HG03342 (cell line): Measurements from ENCODE around the gene ZC3H10.
"Not testable (repeated sequence)": the region's sequence is repeated elsewhere in the genome, so short reads cannot be mapped to it uniquely, and the experiment has no call there.

Source experiments
- ATAC-seq: cut with Tn5 transposase; IDR thresholded peaks from one replicate; pipeline ENCODE4 v1.9.1; 2021; ENCODE audit warnings: mild to moderate bottlenecking, moderate library complexity; ENCODE audit not compliant: unreplicated experiment

Gene ZC3H10

DNA sequence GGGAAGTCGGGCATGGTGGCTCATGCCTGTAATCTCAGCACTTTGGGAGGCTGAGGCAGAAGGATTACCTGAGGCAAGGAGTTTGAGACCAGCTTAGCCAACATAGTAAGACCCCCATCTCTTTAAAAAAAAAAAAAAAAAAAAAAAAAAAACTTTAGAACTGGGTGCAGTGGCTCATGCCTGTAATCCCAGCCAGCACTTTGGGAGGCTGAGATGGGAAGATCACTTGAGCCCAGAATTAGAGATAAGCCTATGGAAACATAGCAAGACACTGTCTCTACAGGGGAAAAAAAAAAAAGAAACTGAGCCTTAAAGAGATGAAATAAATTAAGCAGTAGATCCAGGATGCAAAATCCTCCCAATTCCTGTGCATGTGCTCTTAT, 15.4 kb upstream of the ZC3H10 start:
- ATAC-seq: no peak

DNA sequence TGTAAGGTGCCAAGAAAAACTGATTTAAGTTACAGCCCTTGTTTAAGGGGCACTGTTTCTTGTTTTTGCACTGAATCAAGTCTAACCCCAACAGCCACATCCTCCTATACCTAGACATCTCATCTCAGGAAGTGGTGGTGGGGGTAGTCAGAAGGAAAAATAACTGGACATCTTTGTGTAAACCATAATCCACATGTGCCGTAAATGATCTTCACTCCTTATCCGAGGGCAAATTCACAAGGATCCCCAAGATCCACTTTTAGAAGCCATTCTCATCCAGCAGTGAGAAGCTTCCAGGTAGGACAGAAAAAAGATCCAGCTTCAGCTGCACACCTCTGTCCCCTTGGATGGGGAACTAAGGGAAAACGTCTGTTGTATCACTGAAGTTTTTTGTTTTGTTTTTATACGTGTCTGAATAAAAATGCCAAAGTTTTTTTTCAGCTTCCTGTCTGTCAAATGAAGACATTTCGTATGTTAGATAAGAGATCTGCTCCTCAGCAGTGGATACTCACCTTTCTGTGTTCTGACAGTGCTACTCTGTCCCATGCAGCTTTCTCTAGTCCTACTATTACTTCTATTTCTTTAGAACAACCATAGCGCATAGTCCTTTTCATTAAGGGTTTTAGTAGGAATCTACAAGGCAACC, 14.9 kb upstream of the ZC3H10 start:
- ATAC-seq: no peak

DNA sequence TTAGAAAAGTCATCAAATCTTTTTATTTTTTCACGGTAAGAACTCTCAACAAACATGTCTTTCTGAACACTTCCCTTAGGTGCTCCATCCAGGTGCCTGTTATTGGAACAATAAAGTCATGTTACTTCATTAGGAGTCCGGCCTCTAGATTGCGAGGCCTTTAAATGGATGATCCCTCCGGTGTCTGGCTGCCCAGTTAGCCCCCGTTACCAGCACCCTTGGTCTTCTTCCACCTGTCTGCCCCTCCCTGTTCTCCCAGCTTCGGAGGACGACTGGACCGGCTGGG, 14.3 kb upstream of the ZC3H10 start:
- no peak for ATAC-seq

- ATAC-seq: peak; percentile 94
These were observed 13.8 kb upstream of the ZC3H10 start, which contains the start of gene PA2G4 for GRCh38 chr12:56104109-56104814. Gene PA2G4 (plus strand): TSS chr12:56104559. CDS start chr12:56104738, 179 bp downstream.

- peak; percentile 7 for ATAC-seq
These were observed 13.1 kb upstream of the ZC3H10 start for GRCh38 chr12:56104815-56105608.

DNA sequence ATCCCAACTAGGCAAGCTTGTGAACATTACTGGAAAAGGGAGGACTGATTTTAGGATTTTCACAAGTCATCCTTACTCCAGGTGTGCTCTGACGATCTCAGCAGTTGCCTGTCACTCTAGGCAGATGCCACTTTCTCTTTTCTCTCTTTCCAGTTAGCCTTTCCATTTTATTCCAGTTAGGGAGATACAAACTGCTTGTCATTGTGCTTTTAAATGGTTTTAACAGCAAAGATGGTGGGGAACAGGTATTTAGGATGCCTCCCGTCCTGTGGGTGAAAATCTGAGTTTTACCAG, 12.5 kb upstream of the ZC3H10 start:
- ATAC-seq: no peak

DNA sequence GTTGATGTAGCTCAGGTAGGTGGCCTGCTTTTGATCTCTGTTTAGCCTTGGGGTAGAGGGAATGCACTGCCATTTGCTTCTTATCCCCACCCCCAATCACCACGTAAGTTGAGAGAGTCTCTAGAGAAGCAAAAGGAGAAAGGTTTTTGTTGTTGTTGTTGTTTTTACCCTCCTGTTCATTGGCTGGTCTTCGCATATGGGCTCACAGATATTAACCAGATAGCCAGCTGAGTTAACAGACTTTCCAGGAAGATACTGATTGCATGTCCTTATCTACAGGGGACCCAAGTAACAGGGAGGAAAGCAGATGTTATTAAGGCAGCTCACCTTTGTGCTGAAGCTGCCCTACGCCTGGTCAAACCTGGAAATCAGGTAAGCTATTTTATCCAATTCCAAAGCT, 10.8 kb upstream of the ZC3H10 start:
- ATAC-seq: no peak

DNA sequence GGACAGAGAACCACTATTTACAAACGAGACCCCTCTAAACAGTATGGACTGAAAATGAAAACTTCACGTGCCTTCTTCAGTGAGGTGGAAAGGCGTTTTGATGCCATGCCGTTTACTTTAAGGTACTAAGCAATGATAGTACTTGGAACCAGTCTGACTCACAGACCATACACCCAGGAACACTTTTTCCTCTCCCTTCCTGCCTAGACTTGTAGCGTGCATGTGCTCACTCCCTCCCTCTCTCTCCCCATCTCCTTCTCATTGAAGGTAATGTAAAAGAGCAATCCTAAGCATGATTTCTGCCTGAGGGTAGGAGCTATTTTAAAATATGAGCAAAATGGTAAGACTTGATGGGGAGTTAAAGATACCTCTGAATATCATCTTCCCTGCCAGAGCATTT, 7.5 kb upstream of the ZC3H10 start:
- ATAC-seq: no peak

GRCh38 chr12:56114084-56114483, 4.0 kb upstream of the ZC3H10 start:
- ATAC-seq: no peak

GRCh38 chr12:56115329-56115728, 2.7 kb upstream of the ZC3H10 start:
- ATAC-seq: no peak

DNA sequence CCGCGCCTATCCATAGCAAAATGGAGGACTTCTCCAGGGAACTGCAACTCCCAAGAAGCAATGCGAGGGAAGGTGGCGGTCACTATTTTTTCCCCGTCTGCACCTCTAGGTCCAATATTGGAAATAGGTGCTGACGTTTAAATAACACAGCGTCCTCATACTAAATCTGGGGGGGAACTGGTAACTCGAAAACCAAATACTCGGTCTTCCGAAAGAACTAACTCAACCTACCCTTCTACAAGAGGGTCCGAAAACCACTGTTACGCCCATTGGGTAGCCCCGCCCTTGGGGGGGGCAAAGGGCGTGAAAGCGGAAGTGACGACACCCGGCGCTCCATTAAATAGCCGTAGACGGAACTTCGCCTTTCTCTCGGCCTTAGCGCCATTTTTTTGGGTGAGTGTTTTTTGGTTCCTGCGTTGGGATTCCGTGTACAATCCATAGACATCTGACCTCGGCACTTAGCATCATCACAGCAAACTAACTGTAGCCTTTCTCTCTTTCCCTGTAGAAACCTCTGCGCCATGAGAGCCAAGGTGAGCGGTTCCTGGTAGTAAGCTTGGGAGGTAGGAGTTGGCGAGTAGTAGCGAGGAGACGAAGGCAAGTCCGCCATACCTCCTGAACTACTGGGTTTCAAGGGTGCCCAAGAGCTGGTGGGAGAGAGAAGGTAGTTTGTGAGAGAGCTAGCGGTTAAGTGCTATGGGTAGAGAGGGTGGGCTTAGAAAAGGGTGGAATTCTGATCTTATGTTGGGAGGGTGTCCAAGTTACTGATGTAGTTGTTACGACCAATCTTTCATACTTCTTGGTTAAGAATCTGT, 1.6 kb upstream of the ZC3H10 start, which contains the start of gene RPL41:
RPL41 (plus strand) TSS at position 367 of the 815 bp plus-strand sequence.
- peak; percentile 36 for ATAC-seq

GRCh38 chr12:56117082-56117706, 872 bp upstream of the ZC3H10 start:
- not testable (repeated sequence) for ATAC-seq

- peak; percentile 3 for ATAC-seq
These were observed 757 bp downstream of the ZC3H10 start for GRCh38 chr12:56118688-56119357.

DNA sequence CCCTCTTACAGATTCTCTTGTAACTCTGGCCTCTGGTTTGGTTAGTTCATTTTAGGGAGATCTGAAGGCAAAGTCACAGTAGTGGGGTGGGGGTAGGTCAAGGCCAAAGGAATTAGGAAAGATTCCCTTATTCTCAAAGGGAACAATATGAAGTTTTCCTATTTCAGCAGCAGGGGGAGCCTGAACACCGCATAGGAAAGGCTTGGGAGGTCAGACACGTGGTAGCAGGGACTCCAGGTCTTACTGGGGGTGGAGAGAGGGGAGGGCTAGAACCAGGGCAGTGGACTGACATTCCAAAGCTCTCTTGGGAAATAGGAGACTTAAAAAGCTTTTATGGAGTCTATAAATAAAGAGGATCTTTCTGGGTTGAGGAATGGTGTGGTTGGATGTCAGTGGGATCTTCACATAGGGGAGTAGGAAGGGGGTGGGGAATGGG, 1.3 kb downstream of the ZC3H10 start:
- no peak for ATAC-seq

DNA sequence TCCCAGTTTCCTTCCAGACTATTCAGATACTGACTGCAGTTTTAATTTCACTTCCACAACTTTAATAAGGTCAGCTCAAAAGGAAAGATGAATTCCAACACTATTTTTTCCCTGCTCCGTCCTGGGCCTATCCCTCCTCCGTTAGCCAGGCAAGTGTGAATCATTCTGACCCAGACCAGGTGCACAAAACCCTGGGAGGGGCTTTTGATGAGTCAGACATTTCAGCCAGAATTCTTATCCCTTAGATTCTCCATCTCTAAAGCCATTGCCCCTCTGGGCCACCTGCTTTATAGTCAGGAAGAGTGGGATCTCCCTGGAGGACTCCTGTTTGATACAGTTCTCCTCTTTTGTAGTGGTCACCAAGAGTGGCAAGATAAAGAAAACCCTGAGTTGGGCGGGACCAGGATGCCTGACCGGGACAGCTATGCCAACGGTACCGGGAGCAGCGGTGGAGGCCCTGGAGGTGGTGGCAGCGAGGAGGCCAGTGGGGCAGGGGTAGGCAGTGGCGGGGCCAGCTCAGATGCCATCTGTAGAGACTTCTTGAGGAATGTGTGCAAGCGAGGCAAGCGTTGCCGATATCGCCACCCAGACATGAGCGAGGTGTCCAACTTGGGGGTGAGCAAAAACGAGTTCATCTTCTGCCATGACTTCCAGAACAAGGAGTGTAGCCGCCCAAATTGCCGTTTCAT, 2.2 kb downstream of the ZC3H10 start:
- no peak for ATAC-seq

- no peak for ATAC-seq
These were observed 3.3 kb downstream of the ZC3H10 start for GRCh38 chr12:56121204-56121870.

- ATAC-seq: no peak
These were observed 4.6 kb downstream of the ZC3H10 start for GRCh38 chr12:56122637-56123036.

- no peak for ATAC-seq
These were observed 6.1 kb downstream of the ZC3H10 start for GRCh38 chr12:56124133-56124532.

DNA sequence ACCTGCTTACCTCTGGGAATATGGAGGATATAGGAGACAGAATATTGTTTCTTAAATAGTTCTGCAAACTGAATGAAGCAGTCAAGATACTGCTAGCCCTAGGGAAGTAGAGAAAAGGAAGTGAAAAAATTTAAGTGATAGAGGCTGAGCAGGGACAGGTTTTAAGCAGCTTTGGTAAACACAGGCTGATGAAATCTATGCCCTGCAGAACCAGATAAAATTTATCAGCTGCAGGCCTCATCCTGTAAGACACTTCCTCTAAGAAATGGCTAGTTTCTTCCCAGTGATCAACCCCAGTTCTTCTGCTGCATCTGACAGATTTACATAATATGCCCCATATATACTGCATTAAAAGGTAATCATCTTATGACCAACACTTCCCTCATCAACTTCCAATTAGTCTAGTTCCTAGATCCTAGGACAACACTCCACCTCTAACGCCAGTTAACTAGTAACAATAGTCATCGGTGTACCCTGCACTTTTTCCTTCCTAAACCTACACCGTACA, 8.7 kb downstream of the ZC3H10 start:
- no peak for ATAC-seq
